Measurements from ENCODE around the gene COL6A1. TPM values are rescaled to one million over a fixed set of nuclear protein-coding genes. Genes with fewer than 3 reads are reported as not detected.

Gene COL6A1
- total RNA-seq, 5 donors from 2014 or later (not counting 1 experiment from before 2014, with no cell fraction given), result 4.2 to 25.3 (median 14.6) TPM

DNA sequence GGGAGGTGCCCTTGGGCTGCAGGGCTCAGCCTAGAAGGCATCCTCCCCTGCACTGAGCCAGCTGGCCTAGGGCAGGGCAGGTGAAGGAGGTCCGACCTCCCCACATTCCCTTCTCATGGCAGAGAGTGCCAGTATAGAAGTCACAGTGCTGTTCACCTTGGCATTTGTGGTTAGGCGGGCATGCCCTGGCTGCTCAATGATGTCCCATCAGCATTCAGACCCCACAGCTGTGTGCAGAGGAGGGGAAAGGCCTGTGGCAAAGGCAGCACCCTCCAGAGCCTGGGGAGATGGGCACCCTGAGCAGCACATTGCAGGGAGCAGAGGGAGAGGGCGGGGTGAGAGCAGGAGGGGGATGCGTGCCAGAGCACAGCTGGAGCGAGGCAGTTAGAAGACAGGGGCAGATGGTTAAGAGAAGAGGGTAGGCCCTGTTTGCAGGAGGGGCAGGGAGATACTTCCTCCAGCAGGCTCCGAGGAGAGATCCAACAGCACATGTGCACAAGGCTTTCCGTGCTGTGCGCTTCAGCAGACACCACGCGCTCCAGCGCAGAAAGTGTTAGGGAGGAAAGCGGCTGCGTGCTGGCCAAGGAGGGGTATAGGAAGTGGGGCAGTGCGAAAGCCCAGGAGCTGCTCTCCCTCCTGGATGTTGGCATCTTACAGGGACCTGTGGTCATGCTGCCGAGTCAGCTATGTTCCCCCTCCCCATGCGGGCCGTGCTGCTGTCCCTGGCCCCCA is 43.7 kb upstream of the COL6A1 start:
- CTCF ChIA-PET, result no interaction called here
- Mint-ChIP-seq H3K4me3 (no peak overlapping the region), H3K4me1 (peaks cover 2 to 7% (median 6%) of the 10 kb centered on the region in 3 donors), H3K36me3 (no peaks in the 10 kb centered on the region), H3K27me3 (no peaks in the 10 kb centered on the region), H3K27ac (no peak overlapping the region), H3K9me3 (no peaks in the 10 kb centered on the region)
- Histone ChIP-seq H3K9me3 (no peaks in the 10 kb centered on the region), H3K4me3 (ENCODE audit: control insufficient read depth in 1 of 2, extremely low read depth in 1 of 2, low read length in 1 of 2) (no peak overlapping the region), H3K36me3 (ENCODE audit: control insufficient read depth in 2 of 2, extremely low read depth in 1 of 2, insufficient read depth in 1 of 2, low read length in 1 of 2) (peaks cover 0 to 11% of the 10 kb centered on the region in 2 donors), H3K27me3 (replicated peaks in 1 of 2; ENCODE audit: control insufficient read depth in 2 of 2, extremely low read depth in 1 of 2, insufficient read depth in 2 of 2, low read length in 1 of 2) (peaks cover 0 to 34% of the 10 kb centered on the region in 2 experiments), H3K4me1 (ENCODE audit: control insufficient read depth in 1 of 2, extremely low read depth in 1 of 2, insufficient read depth in 2 of 2, low read length in 2 of 2) (no peaks in the 10 kb centered on the region), H3K27ac (ENCODE audit: low read length) (no peak overlapping the region)
- DNase-seq, result no peak
- ATAC-seq (replicated peaks in 1 of 4), result no peak
- POLR2A ChIA-PET, result no interaction called here
- WGBS (ENCODE audit: insufficient coverage), result 81% methylated on average over 13 of the region's 17 CpGs

DNA sequence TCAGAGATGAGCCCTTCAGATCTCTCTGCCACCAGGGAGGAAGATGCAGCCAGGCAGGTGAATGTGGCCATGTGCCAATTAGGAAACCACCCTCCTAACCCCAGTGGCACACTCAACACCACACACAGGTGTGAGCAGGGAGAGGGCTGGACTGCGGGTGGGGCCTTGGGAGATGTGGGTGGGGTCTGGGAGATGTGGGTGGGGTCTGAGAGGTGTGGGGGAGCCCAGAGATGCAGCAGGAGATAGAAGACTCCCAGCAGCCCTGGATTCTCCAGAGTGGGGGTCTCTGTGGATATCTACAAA is 43.2 kb upstream of the COL6A1 start:
- Histone ChIP-seq H3K4me3 (ENCODE audit: control insufficient read depth in 1 of 2, extremely low read depth in 1 of 2, low read length in 1 of 2) (no peak overlapping the region), H3K27ac (ENCODE audit: low read length) (no peak overlapping the region), H3K9me3 (no peaks in the 10 kb centered on the region), H3K27me3 (replicated peaks in 1 of 2; ENCODE audit: control insufficient read depth in 2 of 2, extremely low read depth in 1 of 2, insufficient read depth in 2 of 2, low read length in 1 of 2) (peaks cover 0 to 39% of the 10 kb centered on the region in 2 experiments), H3K36me3 (ENCODE audit: control insufficient read depth in 2 of 2, extremely low read depth in 1 of 2, insufficient read depth in 1 of 2, low read length in 1 of 2) (peaks cover 0 to 11% of the 10 kb centered on the region in 2 donors), H3K4me1 (ENCODE audit: control insufficient read depth in 1 of 2, extremely low read depth in 1 of 2, insufficient read depth in 2 of 2, low read length in 2 of 2) (no peaks in the 10 kb centered on the region)
- Mint-ChIP-seq H3K4me3 (no peak overlapping the region), H3K36me3 (no peaks in the 10 kb centered on the region), H3K27ac (no peak overlapping the region), H3K4me1 (peaks cover 0 to 6% (median 3%) of the 10 kb centered on the region in 3 donors), H3K27me3 (no peaks in the 10 kb centered on the region), H3K9me3 (no peaks in the 10 kb centered on the region)
- DNase-seq (no peak), ATAC-seq (replicated peaks in 1 of 4) (no peak)
- WGBS (ENCODE audit: insufficient coverage), result no CpG with 5 or more reads among the region's 1 CpG
- CTCF ChIA-PET, result no interaction called here
- POLR2A ChIA-PET, result no interaction called here

DNA sequence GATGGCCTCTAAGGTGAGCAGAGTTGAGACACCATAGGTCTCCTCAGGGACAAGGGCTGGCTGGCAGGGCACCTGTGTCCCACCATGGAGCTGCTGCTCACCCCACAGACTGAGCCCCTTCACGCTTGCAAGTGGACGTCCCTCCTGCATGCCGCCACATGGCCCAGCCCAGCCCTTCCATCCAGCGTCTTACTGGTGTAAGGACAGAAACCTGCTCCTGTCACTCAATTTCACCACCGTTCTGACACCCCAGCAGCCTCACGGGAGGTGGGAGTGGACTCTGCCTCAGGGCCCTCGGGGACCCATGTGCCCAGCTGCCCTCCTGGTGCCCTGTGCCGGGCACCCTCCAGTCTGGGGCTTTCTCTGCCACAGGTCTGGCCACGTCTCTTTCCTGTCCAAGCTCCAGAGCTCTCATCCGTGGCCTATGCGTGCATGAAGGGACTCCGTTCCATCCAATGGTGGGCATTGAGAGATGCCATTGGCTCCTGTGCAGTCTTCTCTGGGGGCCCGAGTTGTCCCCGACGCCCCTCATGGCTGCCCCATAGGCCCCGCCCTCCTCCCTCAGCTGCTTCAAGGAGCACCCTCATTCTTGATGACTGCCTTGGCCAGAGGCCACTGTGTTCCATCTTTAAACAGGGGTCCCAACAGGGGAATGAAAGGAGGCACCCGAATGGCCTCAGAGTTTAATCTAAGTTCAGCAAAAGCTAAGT is 42.6 kb upstream of the COL6A1 start:
- no peak overlapping the region for H3K4me3 Mint-ChIP-seq
- DNase-seq (no peak), ATAC-seq (replicated peaks in 1 of 4) (no peak)
- H3K9me3 ChIP-seq, result no peaks in the 10 kb centered on the region
- H3K36me3 ChIP-seq (ENCODE audit: control insufficient read depth in 2 of 2, extremely low read depth in 1 of 2, insufficient read depth in 1 of 2, low read length in 1 of 2), result peaks cover 0 to 11% of the 10 kb centered on the region in 2 donors
- no peaks in the 10 kb centered on the region for H3K4me1 ChIP-seq (ENCODE audit: control insufficient read depth in 1 of 2, extremely low read depth in 1 of 2, insufficient read depth in 2 of 2, low read length in 2 of 2)
- H3K27ac ChIP-seq (ENCODE audit: low read length), result no peak overlapping the region
- ChIA-PET POLR2A (no interaction called here), CTCF (no interaction called here)
- H3K36me3 Mint-ChIP-seq, result no peaks in the 10 kb centered on the region
- no peaks in the 10 kb centered on the region for H3K9me3 Mint-ChIP-seq
- H3K27me3 Mint-ChIP-seq, result no peaks in the 10 kb centered on the region
- 90% methylated on average over 17 of the region's 17 CpGs for WGBS (ENCODE audit: insufficient coverage)
- H3K27me3 ChIP-seq (replicated peaks in 1 of 2; ENCODE audit: control insufficient read depth in 2 of 2, extremely low read depth in 1 of 2, insufficient read depth in 2 of 2, low read length in 1 of 2), result peaks cover 0 to 34% of the 10 kb centered on the region in 2 experiments
- H3K27ac Mint-ChIP-seq, result no peak overlapping the region
- peaks cover 0 to 4% (median 0%) of the 10 kb centered on the region in 3 donors for H3K4me1 Mint-ChIP-seq
- H3K4me3 ChIP-seq (ENCODE audit: control insufficient read depth in 1 of 2, extremely low read depth in 1 of 2, low read length in 1 of 2), result no peak overlapping the region

DNA sequence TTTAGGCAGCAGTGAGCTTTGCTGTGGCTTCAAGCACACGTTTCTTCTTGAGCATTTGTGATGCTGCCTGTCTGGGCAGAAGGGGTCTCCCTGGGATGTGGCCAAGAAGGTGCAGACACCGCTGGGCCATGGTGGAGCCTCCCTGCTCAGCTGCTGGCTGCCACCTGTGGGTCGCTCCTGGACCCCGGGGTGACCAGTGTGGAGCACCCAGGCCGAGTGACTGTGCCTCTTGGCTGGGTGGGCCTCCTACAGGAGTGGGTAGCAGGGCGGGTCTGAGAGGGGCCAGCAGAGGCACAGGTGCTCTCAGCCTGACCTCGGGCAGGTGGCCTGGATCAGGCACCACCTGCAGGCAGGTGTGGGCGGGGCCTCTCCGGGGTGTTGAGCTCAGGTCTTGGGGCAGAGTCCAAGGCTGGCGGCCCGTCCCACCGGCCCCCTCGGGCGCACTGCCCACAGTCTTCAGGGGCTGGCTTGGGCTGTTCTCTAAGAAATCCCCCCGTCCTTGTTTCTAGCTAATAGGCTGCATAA is 42.0 kb upstream of the COL6A1 start:
- Histone ChIP-seq H3K36me3 (ENCODE audit: control insufficient read depth in 2 of 2, extremely low read depth in 1 of 2, insufficient read depth in 1 of 2, low read length in 1 of 2) (peaks cover 0 to 10% of the 10 kb centered on the region in 2 donors), H3K4me3 (ENCODE audit: control insufficient read depth in 1 of 2, extremely low read depth in 1 of 2, low read length in 1 of 2) (no peak overlapping the region), H3K27ac (ENCODE audit: low read length) (no peak overlapping the region), H3K27me3 (replicated peaks in 1 of 2; ENCODE audit: control insufficient read depth in 2 of 2, extremely low read depth in 1 of 2, insufficient read depth in 2 of 2, low read length in 1 of 2) (peaks cover 0 to 32% of the 10 kb centered on the region in 2 experiments), H3K4me1 (ENCODE audit: control insufficient read depth in 1 of 2, extremely low read depth in 1 of 2, insufficient read depth in 2 of 2, low read length in 2 of 2) (no peaks in the 10 kb centered on the region), H3K9me3 (no peaks in the 10 kb centered on the region)
- ATAC-seq (replicated peaks in 1 of 4) (no peak), DNase-seq (no peak)
- Mint-ChIP-seq H3K27me3 (no peaks in the 10 kb centered on the region), H3K27ac (no peak overlapping the region), H3K4me3 (no peak overlapping the region), H3K9me3 (no peaks in the 10 kb centered on the region), H3K36me3 (no peaks in the 10 kb centered on the region), H3K4me1 (peaks cover 0 to 4% (median 0%) of the 10 kb centered on the region in 3 donors)
- 89% methylated on average over 15 of the region's 15 CpGs for WGBS (ENCODE audit: insufficient coverage)
- ChIA-PET CTCF (no interaction called here), POLR2A (no interaction called here)

DNA sequence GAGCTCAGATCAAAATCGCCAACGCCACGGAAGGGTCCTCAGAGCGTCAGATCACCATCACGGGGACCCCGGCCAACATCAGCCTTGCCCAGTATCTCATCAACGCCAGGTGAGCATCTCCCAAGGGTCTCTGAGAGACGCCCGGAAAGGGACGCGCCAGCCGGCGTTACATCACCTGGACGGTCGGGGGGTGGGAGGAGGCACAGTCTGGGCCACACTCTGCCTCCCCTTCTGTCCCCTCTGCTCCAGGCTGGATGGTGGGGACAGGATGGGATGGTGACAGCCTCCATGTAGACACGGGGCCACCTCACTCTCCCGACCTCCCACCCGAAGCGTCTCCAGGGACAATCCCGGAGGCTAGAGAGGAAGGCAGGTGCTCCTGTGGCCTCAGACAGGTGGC is 41.5 kb upstream of the COL6A1 start:
- Histone ChIP-seq H3K4me1 (ENCODE audit: control insufficient read depth in 1 of 2, extremely low read depth in 1 of 2, insufficient read depth in 2 of 2, low read length in 2 of 2) (no peaks in the 10 kb centered on the region), H3K27ac (ENCODE audit: low read length) (no peak overlapping the region), H3K36me3 (ENCODE audit: control insufficient read depth in 2 of 2, extremely low read depth in 1 of 2, insufficient read depth in 1 of 2, low read length in 1 of 2) (peaks cover 0 to 7% of the 10 kb centered on the region in 2 donors), H3K4me3 (ENCODE audit: control insufficient read depth in 1 of 2, extremely low read depth in 1 of 2, low read length in 1 of 2) (no peak overlapping the region), H3K27me3 (replicated peaks in 1 of 2; ENCODE audit: control insufficient read depth in 2 of 2, extremely low read depth in 1 of 2, insufficient read depth in 2 of 2, low read length in 1 of 2) (peaks cover 0 to 32% of the 10 kb centered on the region in 2 experiments), H3K9me3 (no peaks in the 10 kb centered on the region)
- ATAC-seq (replicated peaks in 1 of 4) (no peak), DNase-seq (no peak)
- CTCF ChIA-PET, result no interaction called here
- no peaks in the 10 kb centered on the region for H3K36me3 Mint-ChIP-seq
- H3K27ac Mint-ChIP-seq, result no peak overlapping the region
- H3K9me3 Mint-ChIP-seq, result no peaks in the 10 kb centered on the region
- H3K4me1 Mint-ChIP-seq, result peaks cover 0 to 4% (median 0%) of the 10 kb centered on the region in 3 donors
- WGBS (ENCODE audit: insufficient coverage), result 92% methylated on average over 14 of the region's 20 CpGs
- H3K27me3 Mint-ChIP-seq, result no peaks in the 10 kb centered on the region
- POLR2A ChIA-PET, result no interaction called here
- H3K4me3 Mint-ChIP-seq, result no peak overlapping the region

DNA sequence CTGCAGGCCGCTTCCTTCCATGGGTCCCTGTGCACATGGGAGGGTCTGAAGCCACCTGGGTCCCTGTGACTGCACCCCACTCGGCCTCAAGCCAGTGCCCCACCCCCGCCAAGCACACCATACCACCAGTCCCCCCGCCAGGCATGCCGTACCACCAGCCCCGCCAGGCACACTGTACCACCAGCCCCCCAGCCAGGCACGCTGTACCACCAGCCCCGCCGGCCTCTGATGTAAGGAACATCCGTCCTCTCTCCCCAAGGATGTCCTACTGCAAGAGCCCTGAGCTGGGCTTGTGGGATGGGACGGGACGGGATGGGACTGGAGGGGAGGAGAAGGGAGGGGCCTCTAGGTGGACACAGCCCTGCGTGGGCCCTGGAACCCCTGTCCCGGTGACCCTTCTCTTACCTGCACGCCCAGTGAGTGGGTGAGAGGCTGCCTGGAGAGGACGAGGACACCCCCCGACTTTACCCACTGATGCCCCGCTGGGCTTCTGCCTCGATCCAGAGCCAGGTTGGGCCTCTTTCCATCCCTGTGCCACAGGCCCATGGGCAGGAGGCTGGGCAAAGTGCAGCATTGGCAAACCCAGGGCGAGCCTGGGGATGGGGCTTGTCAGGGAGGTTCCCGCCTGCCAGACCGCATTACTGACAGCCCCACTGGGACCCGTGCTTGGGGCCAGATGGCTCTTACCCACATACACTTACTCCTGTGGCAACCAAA is 40.8 kb upstream of the COL6A1 start:
- H3K4me1 ChIP-seq (ENCODE audit: control insufficient read depth in 1 of 2, extremely low read depth in 1 of 2, insufficient read depth in 2 of 2, low read length in 2 of 2), result no peaks in the 10 kb centered on the region
- Mint-ChIP-seq H3K27ac (no peak overlapping the region), H3K9me3 (no peaks in the 10 kb centered on the region), H3K36me3 (no peaks in the 10 kb centered on the region), H3K4me1 (peaks cover 0 to 4% (median 0%) of the 10 kb centered on the region in 3 donors), H3K27me3 (no peaks in the 10 kb centered on the region), H3K4me3 (no peak overlapping the region)
- CTCF ChIA-PET, result no interaction called here
- WGBS (ENCODE audit: insufficient coverage), result 96% methylated on average over 14 of the region's 23 CpGs
- DNase-seq (no peak), ATAC-seq (replicated peaks in 1 of 4) (no peak)
- H3K36me3 ChIP-seq (ENCODE audit: control insufficient read depth in 2 of 2, extremely low read depth in 1 of 2, insufficient read depth in 1 of 2, low read length in 1 of 2), result peaks cover 0 to 7% of the 10 kb centered on the region in 2 donors
- H3K27ac ChIP-seq (ENCODE audit: low read length), result no peak overlapping the region
- H3K27me3 ChIP-seq (replicated peaks in 1 of 2; ENCODE audit: control insufficient read depth in 2 of 2, extremely low read depth in 1 of 2, insufficient read depth in 2 of 2, low read length in 1 of 2), result peaks cover 0 to 32% of the 10 kb centered on the region in 2 experiments
- H3K4me3 ChIP-seq (ENCODE audit: control insufficient read depth in 1 of 2, extremely low read depth in 1 of 2, low read length in 1 of 2), result no peak overlapping the region
- POLR2A ChIA-PET, result no interaction called here
- H3K9me3 ChIP-seq, result no peaks in the 10 kb centered on the region

Data from T-cell (primary cell).